ENCODE results near the gene FAM227B. TPM values are rescaled to one million over a fixed set of nuclear protein-coding genes. Genes with fewer than 3 reads are reported as not detected.
A peak's percentile ranks its signal among the peaks of the same experiment; 100 is the strongest.

The FAM227B gene
- polyA plus RNA-seq, 1 donor (not counting 4 experiments of a cell fraction or from before 2014, with no cell fraction given), result 7.2 TPM

DNA sequence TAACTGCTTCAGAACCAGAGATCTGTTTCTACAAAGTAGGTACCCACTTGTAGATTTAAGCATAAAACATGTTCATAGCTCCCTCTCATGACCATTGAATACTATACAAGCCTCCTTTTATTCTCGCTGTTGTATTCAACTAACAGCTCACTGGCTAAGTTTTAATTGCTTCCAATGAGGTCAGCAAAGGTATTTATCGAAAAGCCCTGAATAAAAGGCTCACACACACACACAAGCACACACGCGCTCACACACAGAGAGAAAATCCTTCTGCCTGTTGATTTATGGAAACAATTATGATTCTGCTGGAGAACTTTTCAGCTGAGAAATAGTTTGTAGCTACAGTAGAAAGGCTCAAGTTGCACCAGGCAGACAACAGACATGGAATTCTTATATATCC, 197.6 kb downstream of the FAM227B start, which contains the start of gene FGF7:
Gene FGF7, plus strand, starts transcription at position 222 of the 400 bp plus-strand sequence. CDS start 1,056 bp downstream, outside the sequence.
- H3K9me1 ChIP-seq (ENCODE audit: control insufficient read depth, extremely low read depth, insufficient read depth, low read length), result no peaks in the 10 kb centered on the region
- dilution Hi-C loops (cut with MboI; ENCODE audit: extremely low pct_ligation_motif_present, low sequenced_read_pairs), result no loop called here
- H3K27me3 ChIP-seq (ENCODE audit: control insufficient read depth, extremely low read depth, insufficient read depth, low read length), result no peaks in the 10 kb centered on the region
- H3K9ac ChIP-seq (ENCODE audit: control insufficient read depth, extremely low read depth, insufficient read depth, low read length), result no peak within 1 kb of the TSS
- TF ChIP-seq EZH2 (IDR thresholded peaks at IDR 0.05; ENCODE audit: low read length), result no peak
- TF ChIP-seq, protein P1, sequence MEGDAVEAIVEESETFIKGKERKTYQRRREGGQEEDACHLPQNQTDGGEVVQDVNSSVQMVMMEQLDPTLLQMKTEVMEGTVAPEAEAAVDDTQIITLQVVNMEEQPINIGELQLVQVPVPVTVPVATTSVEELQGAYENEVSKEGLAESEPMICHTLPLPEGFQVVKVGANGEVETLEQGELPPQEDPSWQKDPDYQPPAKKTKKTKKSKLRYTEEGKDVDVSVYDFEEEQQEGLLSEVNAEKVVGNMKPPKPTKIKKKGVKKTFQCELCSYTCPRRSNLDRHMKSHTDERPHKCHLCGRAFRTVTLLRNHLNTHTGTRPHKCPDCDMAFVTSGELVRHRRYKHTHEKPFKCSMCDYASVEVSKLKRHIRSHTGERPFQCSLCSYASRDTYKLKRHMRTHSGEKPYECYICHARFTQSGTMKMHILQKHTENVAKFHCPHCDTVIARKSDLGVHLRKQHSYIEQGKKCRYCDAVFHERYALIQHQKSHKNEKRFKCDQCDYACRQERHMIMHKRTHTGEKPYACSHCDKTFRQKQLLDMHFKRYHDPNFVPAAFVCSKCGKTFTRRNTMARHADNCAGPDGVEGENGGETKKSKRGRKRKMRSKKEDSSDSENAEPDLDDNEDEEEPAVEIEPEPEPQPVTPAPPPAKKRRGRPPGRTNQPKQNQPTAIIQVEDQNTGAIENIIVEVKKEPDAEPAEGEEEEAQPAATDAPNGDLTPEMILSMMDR (optimal IDR thresholded peaks at IDR 0.05 in 1 of 3, IDR thresholded peaks at IDR 0.05 in 1 of 3, conservative IDR thresholded peaks at IDR 0.05 in 1 of 3; ENCODE audit: extremely low read depth in 1 of 3, insufficient read depth in 2 of 3, low read length in 3 of 3), result no peak
- no peak within 1 kb of the TSS for H3K4me3 ChIP-seq (ENCODE audit: control insufficient read depth in 2 of 3, extremely low read depth in 1 of 3, insufficient read depth in 2 of 3, low read depth in 1 of 3, low read length in 3 of 3)
- DNase-seq (ENCODE audit: low read depth, low spot score), result no peak
- no peaks in the 10 kb centered on the region for H3K9me3 ChIP-seq (ENCODE audit: control insufficient read depth, low read depth, low read length)
- no peaks in the 10 kb centered on the region for H4K20me1 ChIP-seq (ENCODE audit: control insufficient read depth, extremely low read depth, insufficient read depth, low read length)
- no peak within 1 kb of the TSS for H3K27ac ChIP-seq (ENCODE audit: control insufficient read depth, insufficient read depth, low read length)
- no peak for FAIRE-seq
- H3K79me2 ChIP-seq (ENCODE audit: control insufficient read depth, insufficient read depth, low read length), result no peaks in the 10 kb centered on the region
- H3K36me3 ChIP-seq (ENCODE audit: control insufficient read depth in 2 of 2, extremely low read depth in 1 of 2, insufficient read depth in 2 of 2, low read length in 2 of 2), result no peaks in the 10 kb centered on the region
- no peak within 1 kb of the TSS for H2AFZ ChIP-seq (ENCODE audit: control insufficient read depth, low read length)
- H3K4me1 ChIP-seq (ENCODE audit: control insufficient read depth, extremely low read depth, insufficient read depth, low read length), result no peaks in the 10 kb centered on the region
- H3K4me2 ChIP-seq (ENCODE audit: control insufficient read depth, extremely low read depth, insufficient read depth, low read depth, low read length), result peak within 1 kb of the TSS; percentile 29

DNA sequence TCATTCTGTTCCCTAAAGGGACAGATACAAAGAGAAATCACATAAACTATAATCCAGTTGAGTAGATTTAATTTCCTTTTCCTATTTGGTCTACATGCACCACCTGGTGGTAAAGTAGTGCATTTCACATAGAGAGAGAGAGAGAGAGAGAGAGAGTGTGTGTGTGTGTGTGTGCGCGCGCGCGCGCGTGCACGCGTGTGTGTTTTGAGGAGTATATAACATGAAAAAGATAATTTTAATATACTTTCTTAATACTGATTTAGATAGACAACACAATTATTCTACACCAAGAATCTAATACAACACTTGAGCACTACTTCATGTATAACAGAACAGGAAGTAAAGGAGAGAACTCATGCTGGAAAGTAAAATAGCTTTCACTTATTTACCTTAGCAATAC, 198.6 kb downstream of the FAM227B start:
- no peak for TF ChIP-seq EZH2 (IDR thresholded peaks at IDR 0.05; ENCODE audit: low read length)
- TF ChIP-seq, protein P1 (optimal IDR thresholded peaks at IDR 0.05 in 1 of 3, IDR thresholded peaks at IDR 0.05 in 1 of 3, conservative IDR thresholded peaks at IDR 0.05 in 1 of 3; ENCODE audit: extremely low read depth in 1 of 3, insufficient read depth in 2 of 3, low read length in 3 of 3), result peak; percentile 43 to 72 (median 57)
- peak overlapping the region; percentile 29 for H3K4me2 ChIP-seq (ENCODE audit: control insufficient read depth, extremely low read depth, insufficient read depth, low read depth, low read length)
- no peaks in the 10 kb centered on the region for H4K20me1 ChIP-seq (ENCODE audit: control insufficient read depth, extremely low read depth, insufficient read depth, low read length)
- H3K27ac ChIP-seq (ENCODE audit: control insufficient read depth, insufficient read depth, low read length), result no peak overlapping the region
- H3K9me3 ChIP-seq (ENCODE audit: control insufficient read depth, low read depth, low read length), result no peaks in the 10 kb centered on the region
- H3K36me3 ChIP-seq (ENCODE audit: control insufficient read depth in 2 of 2, extremely low read depth in 1 of 2, insufficient read depth in 2 of 2, low read length in 2 of 2), result no peaks in the 10 kb centered on the region
- dilution Hi-C loops (cut with MboI; ENCODE audit: extremely low pct_ligation_motif_present, low sequenced_read_pairs), result no loop called here
- no peaks in the 10 kb centered on the region for H3K9me1 ChIP-seq (ENCODE audit: control insufficient read depth, extremely low read depth, insufficient read depth, low read length)
- no peaks in the 10 kb centered on the region for H3K79me2 ChIP-seq (ENCODE audit: control insufficient read depth, insufficient read depth, low read length)
- no peak for FAIRE-seq
- H3K4me3 ChIP-seq (ENCODE audit: control insufficient read depth in 2 of 3, extremely low read depth in 1 of 3, insufficient read depth in 2 of 3, low read depth in 1 of 3, low read length in 3 of 3), result no peak overlapping the region
- H2AFZ ChIP-seq (ENCODE audit: control insufficient read depth, low read length), result no peak overlapping the region
- no peaks in the 10 kb centered on the region for H3K27me3 ChIP-seq (ENCODE audit: control insufficient read depth, extremely low read depth, insufficient read depth, low read length)
- H3K9ac ChIP-seq (ENCODE audit: control insufficient read depth, extremely low read depth, insufficient read depth, low read length), result no peak overlapping the region
- no peaks in the 10 kb centered on the region for H3K4me1 ChIP-seq (ENCODE audit: control insufficient read depth, extremely low read depth, insufficient read depth, low read length)
- DNase-seq (ENCODE audit: low read depth, low spot score), result no peak
